ENCODE data around the gene GAS2L3.
"Not testable (repeated sequence)": the region's sequence is repeated elsewhere in the genome, so short reads cannot be mapped to it uniquely, and the experiment has no call there.

GAS2L3 gene

DNA sequence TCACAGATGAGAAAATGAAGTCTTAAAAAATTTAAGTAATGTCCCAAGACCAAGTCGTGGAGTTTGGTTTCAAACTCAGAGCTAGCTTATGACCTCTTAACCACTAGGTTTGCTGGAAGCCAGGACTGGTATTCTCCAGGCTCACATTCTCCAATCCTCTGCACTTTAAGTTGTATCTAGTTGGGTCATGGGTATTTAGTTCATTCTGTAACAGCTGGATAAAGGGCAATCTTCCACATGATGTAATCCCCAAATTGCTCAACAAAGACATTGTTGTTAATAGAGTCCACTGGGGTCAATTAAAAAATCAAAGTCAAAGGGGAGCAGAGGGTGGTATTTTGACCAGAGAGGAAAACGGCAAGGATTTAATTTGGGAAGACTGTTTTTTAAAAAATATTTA is 17.8 kb upstream of the GAS2L3 start:
- peaks cover 2% of the 10 kb centered on the region for H3K9me3 Mint-ChIP-seq
- H3K4me3 Mint-ChIP-seq: no peak overlapping the region
- H3K4me1 Mint-ChIP-seq: no peaks in the 10 kb centered on the region
- no peak overlapping the region for H3K27ac Mint-ChIP-seq
- TF ChIP-seq CTCF (IDR thresholded peaks at IDR 0.05; ENCODE audit: unreplicated experiment in 3 of 3): no peak
- no peaks in the 10 kb centered on the region for H3K36me3 Mint-ChIP-seq (ENCODE audit: low read depth)
- H3K27me3 Mint-ChIP-seq (ENCODE audit: low read depth): no peaks in the 10 kb centered on the region

DNA sequence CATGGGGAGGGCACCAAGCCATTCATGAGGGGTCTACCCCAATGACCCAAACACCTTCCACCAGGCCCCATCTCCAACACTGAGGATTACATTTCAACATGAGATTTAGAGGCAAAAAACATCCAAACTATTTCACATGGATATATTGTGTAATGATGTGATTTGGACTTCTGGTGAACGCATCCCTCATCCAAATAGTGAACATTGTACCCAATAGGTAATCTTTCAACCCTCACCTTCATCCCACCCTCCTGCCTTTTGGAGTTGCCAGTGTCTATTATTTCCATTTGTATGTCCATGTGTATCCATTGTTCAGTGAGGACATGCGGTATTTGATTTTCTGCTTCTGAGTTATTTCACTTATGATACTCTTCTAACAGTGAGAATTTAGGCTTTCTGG is 16.1 kb upstream of the GAS2L3 start:
- Mint-ChIP-seq H3K4me1 (no peaks in the 10 kb centered on the region), H3K27me3 (ENCODE audit: low read depth) (no peaks in the 10 kb centered on the region), H3K27ac (no peak overlapping the region), H3K9me3 (peaks cover 2% of the 10 kb centered on the region), H3K4me3 (no peak overlapping the region), H3K36me3 (ENCODE audit: low read depth) (no peaks in the 10 kb centered on the region)
- TF ChIP-seq CTCF (IDR thresholded peaks at IDR 0.05; ENCODE audit: unreplicated experiment in 3 of 3): no peak

- H3K4me3 Mint-ChIP-seq; H3K27me3 Mint-ChIP-seq (ENCODE audit: low read depth); H3K27ac Mint-ChIP-seq; H3K36me3 Mint-ChIP-seq (ENCODE audit: low read depth); H3K4me1 Mint-ChIP-seq; H3K9me3 Mint-ChIP-seq: not testable (repeated sequence)
These were observed 14.2 kb upstream of the GAS2L3 start for GRCh38 chr12:100559261-100559660.

GRCh38 chr12:100564090-100564489 is 9.4 kb upstream of the GAS2L3 start:
- H3K27ac Mint-ChIP-seq: no peak overlapping the region
- H3K4me1 Mint-ChIP-seq: no peaks in the 10 kb centered on the region
- no peaks in the 10 kb centered on the region for H3K9me3 Mint-ChIP-seq
- H3K4me3 Mint-ChIP-seq: no peak overlapping the region
- peaks cover 19% of the 10 kb centered on the region for H3K27me3 Mint-ChIP-seq (ENCODE audit: low read depth)
- H3K36me3 Mint-ChIP-seq (ENCODE audit: low read depth): no peaks in the 10 kb centered on the region
- no peak for TF ChIP-seq CTCF (IDR thresholded peaks at IDR 0.05; ENCODE audit: unreplicated experiment in 3 of 3)

GRCh38 chr12:100564905-100565467 is 8.5 kb upstream of the GAS2L3 start:
- H3K4me3 Mint-ChIP-seq: no peak overlapping the region
- H3K27me3 Mint-ChIP-seq (ENCODE audit: low read depth): peaks cover 23% of the 10 kb centered on the region
- H3K4me1 Mint-ChIP-seq: no peaks in the 10 kb centered on the region
- no peak overlapping the region for H3K27ac Mint-ChIP-seq
- H3K9me3 Mint-ChIP-seq: no peaks in the 10 kb centered on the region
- no peaks in the 10 kb centered on the region for H3K36me3 Mint-ChIP-seq (ENCODE audit: low read depth)
- TF ChIP-seq CTCF (IDR thresholded peaks at IDR 0.05; ENCODE audit: unreplicated experiment in 3 of 3): no peak

DNA sequence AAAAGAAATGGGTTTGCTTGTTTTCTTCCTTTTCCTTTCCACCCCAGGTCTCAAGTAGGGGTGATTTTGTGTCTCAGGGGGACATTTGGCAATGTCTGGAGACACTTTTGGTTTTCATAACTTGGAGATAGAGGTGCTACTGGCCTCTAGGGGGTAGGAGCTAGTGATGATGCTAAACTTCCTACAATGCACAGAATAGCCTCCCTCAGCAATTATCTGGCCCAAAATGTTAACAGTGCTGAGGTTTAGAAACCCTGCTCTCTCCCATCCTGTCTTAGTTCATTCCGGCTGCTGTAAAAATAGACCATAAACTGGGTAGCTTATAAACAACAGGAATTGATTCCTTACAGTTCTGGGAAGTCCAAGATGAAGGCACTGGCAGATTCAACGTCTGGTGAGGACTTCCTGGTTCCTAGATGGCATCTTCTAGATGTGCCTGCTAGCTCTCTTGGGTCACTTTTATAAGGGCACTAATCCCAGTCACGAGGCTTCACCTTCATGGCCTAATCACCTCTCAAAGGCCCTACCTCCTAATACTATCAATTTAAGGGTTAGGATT is 7.4 kb upstream of the GAS2L3 start:
- Mint-ChIP-seq H3K9me3 (no peaks in the 10 kb centered on the region), H3K27ac (no peak overlapping the region), H3K4me3 (no peak overlapping the region), H3K4me1 (no peaks in the 10 kb centered on the region), H3K27me3 (ENCODE audit: low read depth) (peaks cover 26% of the 10 kb centered on the region), H3K36me3 (ENCODE audit: low read depth) (no peaks in the 10 kb centered on the region)
- no peak for TF ChIP-seq CTCF (IDR thresholded peaks at IDR 0.05; ENCODE audit: unreplicated experiment in 3 of 3)
